Dendritic cell treated with granulocyte-macrophage colony-stimulating factor and Interleukin-4, amounts not matched to agents 40 ng/mL and 50 ng/mL, for 4 days (primary cell): Measurements from ENCODE around the gene NUDT8.
"Not testable (repeated sequence)": the region's sequence is repeated elsewhere in the genome, so short reads cannot be mapped to it uniquely, and the experiment has no call there.

ENCODE experiments used
- H3K27ac Mint-ChIP-seq: one replicate; pipeline ENCODE4 v1.8.0; 2022; ENCODE audit warnings: mild to moderate bottlenecking, mixed read lengths
- H3K27me3 Mint-ChIP-seq: one replicate; pipeline ENCODE4 v1.8.0; 2022; ENCODE audit warnings: mild to moderate bottlenecking, mixed read lengths
- H3K36me3 Mint-ChIP-seq: one replicate; pipeline ENCODE4 v1.8.0; 2022; ENCODE audit warnings: low read depth, mixed read lengths
- H3K4me1 Mint-ChIP-seq: one replicate; pipeline ENCODE4 v1.8.0; 2022; ENCODE audit warnings: low read depth, mixed read lengths
- H3K4me3 Mint-ChIP-seq: one replicate; pipeline ENCODE4 v1.8.0; 2022; ENCODE audit warnings: mild to moderate bottlenecking, moderate library complexity, mixed read lengths
- H3K9me3 Mint-ChIP-seq: one replicate; pipeline ENCODE4 v1.8.0; 2022; ENCODE audit warnings: mixed read lengths
- intact Hi-C: fragments of 100-400 bp; cut with micrococcal nuclease; formaldehyde crosslinking; loops from one replicate; pipeline ENCODE4 v1.15.0; 2022

NUDT8 gene

DNA sequence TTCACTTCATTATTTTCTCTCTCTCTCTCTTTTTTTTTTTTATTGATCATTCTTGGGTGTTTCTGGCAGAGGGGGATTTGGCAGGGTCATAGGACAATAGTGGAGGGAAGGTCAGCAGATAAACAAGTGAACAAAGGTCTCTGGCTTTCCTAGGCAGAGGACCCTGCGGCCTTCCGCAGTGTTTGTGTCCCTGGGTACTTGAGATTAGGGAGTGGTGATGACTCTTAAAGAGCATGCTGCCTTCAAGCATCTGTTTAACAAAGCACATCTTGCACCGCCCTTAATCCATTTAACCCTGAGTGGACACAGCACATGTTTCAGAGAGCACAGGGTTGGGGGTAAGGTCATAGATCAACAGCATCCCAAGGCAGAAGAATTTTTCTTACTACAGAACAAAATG, 32.3 kb downstream of the NUDT8 start:
- Mint-ChIP-seq H3K4me1 (peaks cover 15% of the 10 kb centered on the region), H3K27me3 (peaks cover 26% of the 10 kb centered on the region)
- H3K36me3 Mint-ChIP-seq, H3K9me3 Mint-ChIP-seq, intact Hi-C loops, H3K4me3 Mint-ChIP-seq, H3K27ac Mint-ChIP-seq: not testable (repeated sequence)

DNA sequence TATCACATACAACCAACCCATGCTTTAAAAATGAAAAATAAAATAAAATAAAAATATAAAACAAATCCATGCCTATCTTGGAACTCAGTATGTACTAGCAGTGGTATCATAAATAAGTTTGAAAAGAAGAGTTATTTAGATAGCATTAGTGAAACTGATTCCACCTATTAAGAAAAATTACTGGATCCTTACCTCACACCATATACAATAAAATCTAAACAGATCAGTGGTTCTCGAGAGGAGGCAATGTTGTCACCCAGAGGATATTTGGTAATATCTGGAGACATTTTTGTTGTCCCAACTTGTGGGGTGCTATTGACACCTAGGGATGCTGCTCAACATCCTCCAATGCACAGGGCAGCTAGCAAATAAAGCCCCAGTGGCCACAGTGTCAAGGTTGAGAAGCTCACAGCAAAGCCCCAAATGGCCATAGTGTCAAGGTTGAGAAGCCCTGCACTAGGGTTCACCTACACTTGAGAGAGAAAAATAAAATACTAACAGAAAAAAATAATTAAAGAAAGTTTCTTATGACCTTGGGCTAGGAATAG, 32.9 kb downstream of the NUDT8 start:
- Mint-ChIP-seq H3K36me3 (no peaks in the 10 kb centered on the region), H3K27ac (no peak overlapping the region), H3K4me3 (no peak overlapping the region), H3K9me3 (no peaks in the 10 kb centered on the region), H3K4me1 (peaks cover 15% of the 10 kb centered on the region), H3K27me3 (peaks cover 26% of the 10 kb centered on the region)
- intact Hi-C loops = no loop called here

DNA sequence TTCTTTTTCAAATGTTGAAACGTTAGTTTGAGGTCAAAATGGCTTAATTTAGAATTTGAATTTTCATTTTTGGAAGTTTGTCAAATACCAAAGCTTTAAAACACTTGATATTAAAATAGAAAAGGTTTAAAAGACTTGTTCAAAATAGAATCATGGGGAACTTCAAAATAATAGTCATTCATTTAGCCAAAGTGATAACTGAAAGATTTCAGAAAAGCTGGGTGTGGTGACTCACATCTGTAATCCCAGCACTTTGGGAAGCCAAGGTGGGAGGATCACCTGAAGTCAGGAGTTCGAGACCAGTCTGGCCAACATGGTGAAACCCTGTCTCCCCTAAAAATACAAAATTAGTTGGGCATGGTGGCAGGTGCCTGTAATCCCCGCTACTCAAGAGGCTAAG, 35.3 kb downstream of the NUDT8 start:
- Mint-ChIP-seq H3K27me3 (peaks cover 15% of the 10 kb centered on the region), H3K4me3 (no peak overlapping the region), H3K36me3 (peaks cover 5% of the 10 kb centered on the region), H3K27ac (no peak overlapping the region), H3K9me3 (no peaks in the 10 kb centered on the region), H3K4me1 (peaks cover 3% of the 10 kb centered on the region)
- intact Hi-C loops = no loop called here

DNA sequence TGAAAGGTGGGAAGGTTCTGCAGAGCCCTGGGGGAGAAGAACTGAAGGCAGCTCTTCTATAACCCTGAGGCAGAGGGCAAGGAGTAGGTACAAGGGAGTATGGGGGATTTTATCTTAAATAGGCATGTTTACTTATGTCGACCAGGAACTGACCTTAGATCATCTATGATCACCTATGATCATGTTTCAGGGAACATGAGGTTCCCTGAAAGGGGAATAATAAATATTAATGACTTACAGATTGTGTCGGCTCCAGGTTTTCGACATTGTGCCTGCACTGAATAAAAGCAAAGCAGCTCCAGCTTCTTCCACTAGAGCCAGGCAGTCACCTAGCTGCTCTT, 36.2 kb downstream of the NUDT8 start:
- H3K27ac Mint-ChIP-seq = no peak overlapping the region
- peaks cover 10% of the 10 kb centered on the region for H3K27me3 Mint-ChIP-seq
- peaks cover 6% of the 10 kb centered on the region for H3K4me1 Mint-ChIP-seq
- H3K9me3 Mint-ChIP-seq = no peaks in the 10 kb centered on the region
- H3K36me3 Mint-ChIP-seq = peaks cover 14% of the 10 kb centered on the region
- intact Hi-C loops = no loop called here
- no peak overlapping the region for H3K4me3 Mint-ChIP-seq

DNA sequence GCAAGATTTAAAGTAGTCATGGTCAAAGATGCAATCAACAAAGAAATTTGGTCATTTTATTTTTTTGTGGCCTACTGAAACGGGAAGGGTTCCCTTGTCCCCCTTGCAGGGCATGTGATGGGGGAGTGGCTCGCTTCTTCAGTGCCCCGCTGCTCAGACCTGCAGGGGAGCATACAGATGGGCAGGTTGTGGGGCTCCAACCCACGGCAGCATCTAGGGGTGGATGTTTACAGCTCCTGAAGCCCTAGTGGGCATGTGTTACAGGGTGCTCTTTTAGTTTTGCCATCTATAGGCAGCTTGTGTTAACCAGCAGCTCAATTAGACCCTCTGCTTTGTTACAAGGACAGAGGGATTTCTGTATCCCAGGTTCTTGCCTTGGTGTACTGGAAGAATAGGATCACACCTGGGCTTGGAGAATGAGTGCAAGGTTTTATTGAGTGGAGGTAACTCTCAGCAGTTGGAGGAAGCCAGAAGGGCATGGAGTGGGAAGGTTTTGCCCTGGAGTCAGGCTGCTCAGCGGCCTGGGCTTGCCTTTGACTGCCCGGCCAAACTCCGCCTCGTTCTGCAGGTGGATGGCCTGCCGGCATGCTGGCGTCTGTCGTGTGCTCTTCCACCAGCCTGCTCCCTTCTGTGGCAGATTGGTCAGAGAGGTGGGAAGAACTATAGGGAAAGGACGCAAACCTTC, 36.7 kb downstream of the NUDT8 start:
- Mint-ChIP-seq H3K9me3 (no peaks in the 10 kb centered on the region), H3K27ac (peak overlapping the region; percentile 27), H3K36me3 (peaks cover 18% of the 10 kb centered on the region), H3K4me1 (peaks cover 11% of the 10 kb centered on the region), H3K27me3 (peaks cover 5% of the 10 kb centered on the region), H3K4me3 (no peak overlapping the region)
- intact Hi-C loops = no loop called here

DNA sequence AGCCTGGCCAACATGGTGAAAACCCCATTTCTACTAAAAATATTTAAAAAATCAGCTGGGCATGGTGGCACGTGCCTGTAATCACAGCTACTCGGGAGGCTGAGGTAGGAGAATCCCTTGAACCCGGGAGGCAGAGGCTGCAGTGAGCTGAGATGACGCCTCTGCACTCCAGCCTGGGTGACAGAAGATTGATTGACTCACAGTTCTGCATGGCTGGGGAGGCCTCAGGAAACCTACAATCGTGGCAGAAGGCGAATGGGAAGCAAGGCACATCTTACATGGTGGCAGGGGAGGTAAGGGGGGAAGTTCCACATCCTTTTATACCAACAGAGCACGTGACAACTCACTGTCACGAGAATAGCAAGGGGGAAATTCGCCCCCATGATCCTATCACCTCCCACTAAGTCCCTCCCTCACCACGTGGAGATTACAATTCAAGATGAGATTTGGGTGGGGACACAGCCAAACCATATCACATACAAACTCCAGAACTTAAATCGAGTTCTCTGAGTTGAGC, 40.8 kb downstream of the NUDT8 start:
- intact Hi-C loops = loop anchor here (10.0 kb wide), 1 partner anchor 234 kb away; the partner anchor contains the start of gene POLD4
- not testable (repeated sequence) for H3K27me3 Mint-ChIP-seq, H3K9me3 Mint-ChIP-seq, H3K4me3 Mint-ChIP-seq
- peaks cover 59% of the 10 kb centered on the region for H3K36me3 Mint-ChIP-seq
- peak overlapping the region; percentile 95 for H3K27ac Mint-ChIP-seq
- peaks cover 51% of the 10 kb centered on the region for H3K4me1 Mint-ChIP-seq

DNA sequence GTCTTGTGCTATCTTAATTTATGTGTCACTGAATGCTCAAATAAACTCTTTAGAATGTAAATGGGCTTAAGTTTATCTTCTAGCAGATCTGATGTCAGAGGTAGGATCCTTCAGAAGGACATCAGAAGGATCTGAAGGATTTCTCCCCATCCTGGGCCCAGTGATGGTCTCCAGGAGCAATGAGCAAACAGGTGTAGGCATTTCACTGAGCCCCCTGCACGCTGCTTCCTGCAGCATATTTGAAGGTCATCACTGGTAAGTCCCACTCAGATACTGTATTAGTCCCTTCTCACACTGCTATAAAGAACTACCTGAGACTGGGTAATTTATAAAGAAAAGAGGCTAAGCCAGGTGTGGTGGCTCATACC, 41.6 kb downstream of the NUDT8 start:
- Mint-ChIP-seq H3K27ac (peak overlapping the region; percentile 95), H3K27me3 (no peaks in the 10 kb centered on the region), H3K4me3 (peak overlapping the region; percentile 20), H3K4me1 (peaks cover 55% of the 10 kb centered on the region), H3K9me3 (no peaks in the 10 kb centered on the region), H3K36me3 (peaks cover 64% of the 10 kb centered on the region)
- intact Hi-C loops = loop anchor here (10.0 kb wide), 1 partner anchor 233 kb away; the partner anchor contains the start of gene POLD4

DNA sequence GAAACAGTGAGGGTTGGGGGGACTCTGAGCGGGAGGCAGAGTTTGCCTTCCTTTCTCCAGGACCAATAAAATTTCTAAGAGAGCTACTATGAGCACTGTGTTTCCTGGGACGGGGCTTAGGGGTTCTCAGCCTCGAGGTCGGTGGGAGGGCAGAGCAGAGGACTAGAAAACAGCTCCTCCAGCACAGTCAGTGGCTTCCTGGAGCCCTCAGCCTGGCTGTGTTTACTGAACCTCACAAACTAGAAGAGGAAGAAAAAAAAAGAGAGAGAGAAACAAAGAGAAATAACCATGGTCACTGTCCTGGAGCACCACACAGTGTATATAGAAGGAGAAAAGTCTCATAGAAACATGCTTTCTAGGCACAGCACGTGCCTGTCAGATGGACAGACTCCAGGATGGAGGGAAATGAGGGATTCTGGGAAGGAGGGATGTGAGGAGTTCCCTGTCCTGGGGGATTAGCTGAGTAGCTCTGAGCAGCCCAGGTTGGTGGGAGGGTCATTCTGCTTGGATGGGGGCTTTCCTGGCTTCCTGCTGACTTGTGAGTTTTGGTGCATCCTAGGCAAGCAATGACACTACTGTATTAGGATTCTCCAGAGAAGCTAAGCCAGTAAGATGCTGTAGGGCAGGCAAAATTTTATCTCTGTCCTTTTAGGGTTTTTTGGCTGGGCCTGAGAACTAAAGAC, 43.0 kb downstream of the NUDT8 start:
- Mint-ChIP-seq H3K27ac (peak overlapping the region; percentile 95), H3K36me3 (peaks cover 65% of the 10 kb centered on the region), H3K4me3 (peak overlapping the region; percentile 41), H3K27me3 (peaks cover under 1% of the 10 kb centered on the region), H3K4me1 (peaks cover 69% of the 10 kb centered on the region), H3K9me3 (no peaks in the 10 kb centered on the region)
- intact Hi-C loops = loop anchor here (10.0 kb wide), 1 partner anchor 232 kb away; the partner anchor contains the start of gene POLD4

DNA sequence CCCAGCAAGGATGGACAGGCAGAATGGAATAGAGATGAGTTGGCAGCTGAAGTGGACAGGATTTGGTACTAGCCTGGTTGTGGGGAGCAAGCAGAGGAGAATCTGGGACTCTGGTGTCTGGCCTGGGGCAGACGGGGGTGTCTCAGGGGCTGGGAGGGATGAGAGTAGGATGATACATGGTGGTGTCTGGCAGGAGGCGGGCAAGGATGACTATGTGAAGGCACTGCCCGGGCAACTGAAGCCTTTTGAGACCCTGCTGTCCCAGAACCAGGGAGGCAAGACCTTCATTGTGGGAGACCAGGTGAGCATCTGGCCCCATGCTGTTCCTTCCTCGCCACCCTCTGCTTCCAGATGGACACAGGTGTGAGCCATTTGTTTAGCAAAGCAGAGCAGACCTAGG, 43.8 kb downstream of the NUDT8 start:
- Mint-ChIP-seq H3K36me3 (peaks cover 65% of the 10 kb centered on the region), H3K27ac (peak overlapping the region; percentile 95), H3K27me3 (peaks cover 2% of the 10 kb centered on the region), H3K9me3 (no peaks in the 10 kb centered on the region), H3K4me3 (peak overlapping the region; percentile 90), H3K4me1 (peaks cover 72% of the 10 kb centered on the region)
- intact Hi-C loops = loop anchor here (10.0 kb wide), 1 partner anchor 231 kb away; the partner anchor contains the start of gene POLD4

DNA sequence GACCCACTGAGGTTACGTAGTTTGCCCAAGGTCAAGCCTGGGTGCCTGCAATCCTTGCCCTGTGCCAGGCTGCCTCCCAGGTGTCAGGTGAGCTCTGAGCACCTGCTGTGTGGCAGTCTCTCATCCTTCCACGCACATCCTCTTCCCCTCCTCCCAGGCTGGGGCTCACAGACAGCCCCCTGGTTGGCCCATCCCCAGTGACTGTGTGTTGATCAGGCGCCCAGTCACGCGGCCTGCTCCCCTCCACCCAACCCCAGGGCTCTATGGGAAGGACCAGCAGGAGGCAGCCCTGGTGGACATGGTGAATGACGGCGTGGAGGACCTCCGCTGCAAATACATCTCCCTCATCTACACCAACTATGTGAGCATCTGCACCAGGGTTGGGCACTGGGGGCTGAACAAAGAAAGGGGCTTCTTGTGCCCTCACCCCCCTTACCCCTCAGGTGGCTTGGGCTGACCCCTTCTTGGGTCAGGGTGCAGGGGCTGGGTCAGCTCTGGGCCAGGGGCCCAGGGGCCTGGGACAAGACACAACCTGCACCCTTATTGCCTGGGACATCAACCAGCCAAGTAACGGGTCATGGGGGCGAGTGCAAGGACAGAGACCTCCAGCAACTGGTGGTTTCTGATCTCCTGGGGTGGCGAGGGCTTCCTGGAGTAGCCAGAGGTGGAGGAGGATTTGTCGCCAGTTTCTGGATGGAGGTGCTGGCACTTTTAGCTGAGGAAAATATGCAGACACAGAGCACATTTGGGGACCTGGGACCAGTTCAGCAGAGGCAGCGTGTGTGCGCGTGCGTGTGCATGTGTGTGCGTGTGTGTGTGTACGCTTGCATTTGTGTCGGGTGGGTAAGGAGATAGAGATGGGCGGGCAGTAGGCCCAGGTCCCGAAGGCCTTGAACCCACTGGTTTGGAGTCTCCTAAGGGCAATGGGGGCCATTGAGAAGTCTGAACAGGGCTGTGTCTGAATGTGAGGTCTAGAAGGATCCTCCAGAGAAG, 44.6 kb downstream of the NUDT8 start:
- Mint-ChIP-seq H3K4me3 (peak overlapping the region; percentile 90), H3K9me3 (no peaks in the 10 kb centered on the region), H3K4me1 (peaks cover 77% of the 10 kb centered on the region), H3K36me3 (peaks cover 65% of the 10 kb centered on the region), H3K27me3 (peaks cover 5% of the 10 kb centered on the region), H3K27ac (peak overlapping the region; percentile 95)
- intact Hi-C loops = loop anchor here (5.0 to 10.0 kb wide), 2 partner anchors 32 to 230 kb away; partner anchors contain the start of gene POLD4

DNA sequence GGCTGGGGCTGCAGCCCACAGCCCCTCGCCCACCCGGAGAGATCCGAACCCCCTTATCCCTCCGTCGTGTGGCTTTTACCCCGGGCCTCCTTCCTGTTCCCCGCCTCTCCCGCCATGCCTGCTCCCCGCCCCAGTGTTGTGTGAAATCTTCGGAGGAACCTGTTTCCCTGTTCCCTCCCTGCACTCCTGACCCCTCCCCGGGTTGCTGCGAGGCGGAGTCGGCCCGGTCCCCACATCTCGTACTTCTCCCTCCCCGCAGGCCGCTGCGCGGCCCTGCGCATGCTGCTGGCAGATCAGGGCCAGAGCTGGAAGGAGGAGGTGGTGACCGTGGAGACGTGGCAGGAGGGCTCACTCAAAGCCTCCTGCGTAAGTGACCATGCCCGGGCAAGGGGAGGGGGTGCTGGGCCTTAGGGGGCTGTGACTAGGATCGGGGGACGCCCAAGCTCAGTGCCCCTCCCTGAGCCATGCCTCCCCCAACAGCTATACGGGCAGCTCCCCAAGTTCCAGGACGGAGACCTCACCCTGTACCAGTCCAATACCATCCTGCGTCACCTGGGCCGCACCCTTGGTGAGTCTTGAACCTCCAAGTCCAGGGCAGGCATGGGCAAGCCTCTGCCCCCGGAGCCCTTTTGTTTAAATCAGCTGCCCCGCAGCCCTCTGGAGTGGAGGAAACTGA, 45.4 kb downstream of the NUDT8 start:
- H3K36me3 Mint-ChIP-seq = peaks cover 59% of the 10 kb centered on the region
- peak overlapping the region; percentile 90 for H3K4me3 Mint-ChIP-seq
- intact Hi-C loops = loop anchor here (5.0 to 10.0 kb wide), 2 partner anchors 33 to 230 kb away; partner anchors contain the start of gene POLD4
- peaks cover 9% of the 10 kb centered on the region for H3K27me3 Mint-ChIP-seq
- peak overlapping the region; percentile 95 for H3K27ac Mint-ChIP-seq
- H3K4me1 Mint-ChIP-seq = peaks cover 85% of the 10 kb centered on the region
- H3K9me3 Mint-ChIP-seq = no peaks in the 10 kb centered on the region

DNA sequence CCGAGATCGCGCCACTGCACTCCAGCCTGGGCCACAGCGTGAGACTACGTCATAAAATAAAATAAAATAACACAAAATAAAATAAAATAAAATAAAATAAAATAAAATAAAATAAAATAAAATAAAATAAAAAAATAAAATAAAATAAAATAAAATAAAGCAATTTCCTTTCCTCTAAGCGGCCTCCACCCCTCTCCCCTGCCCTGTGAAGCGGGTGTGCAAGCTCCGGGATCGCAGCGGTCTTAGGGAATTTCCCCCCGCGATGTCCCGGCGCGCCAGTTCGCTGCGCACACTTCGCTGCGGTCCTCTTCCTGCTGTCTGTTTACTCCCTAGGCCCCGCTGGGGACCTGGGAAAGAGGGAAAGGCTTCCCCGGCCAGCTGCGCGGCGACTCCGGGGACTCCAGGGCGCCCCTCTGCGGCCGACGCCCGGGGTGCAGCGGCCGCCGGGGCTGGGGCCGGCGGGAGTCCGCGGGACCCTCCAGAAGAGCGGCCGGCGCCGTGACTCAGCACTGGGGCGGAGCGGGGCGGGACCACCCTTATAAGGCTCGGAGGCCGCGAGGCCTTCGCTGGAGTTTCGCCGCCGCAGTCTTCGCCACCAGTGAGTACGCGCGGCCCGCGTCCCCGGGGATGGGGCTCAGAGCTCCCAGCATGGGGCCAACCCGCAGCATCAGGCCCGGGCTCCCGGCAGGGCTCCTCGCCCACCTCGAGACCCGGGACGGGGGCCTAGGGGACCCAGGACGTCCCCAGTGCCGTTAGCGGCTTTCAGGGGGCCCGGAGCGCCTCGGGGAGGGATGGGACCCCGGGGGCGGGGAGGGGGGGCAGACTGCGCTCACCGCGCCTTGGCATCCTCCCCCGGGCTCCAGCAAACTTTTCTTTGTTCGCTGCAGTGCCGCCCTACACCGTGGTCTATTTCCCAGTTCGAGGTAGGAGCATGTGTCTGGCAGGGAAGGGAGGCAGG, 46.2 kb downstream of the NUDT8 start, which contains the start of gene GSTP1:
Gene GSTP1, plus strand, starts transcription at position 566 of the 958 bp plus-strand sequence. Its CDS starts 32 bp downstream, at position 598.
- Mint-ChIP-seq H3K9me3 (no peaks in the 10 kb centered on the region), H3K27me3 (peaks cover 10% of the 10 kb centered on the region), H3K27ac (peak within 1 kb of the TSS; percentile 95), H3K36me3 (peaks cover 51% of the 10 kb centered on the region), H3K4me3 (peak within 1 kb of the TSS; percentile 90), H3K4me1 (peaks cover 84% of the 10 kb centered on the region)
- intact Hi-C loops = loop anchor here (5.0 to 10.0 kb wide), 2 partner anchors 34 to 229 kb away; partner anchors contain the start of gene POLD4
